Measurements from ENCODE around the gene MX1.

The MX1 gene, protein sequence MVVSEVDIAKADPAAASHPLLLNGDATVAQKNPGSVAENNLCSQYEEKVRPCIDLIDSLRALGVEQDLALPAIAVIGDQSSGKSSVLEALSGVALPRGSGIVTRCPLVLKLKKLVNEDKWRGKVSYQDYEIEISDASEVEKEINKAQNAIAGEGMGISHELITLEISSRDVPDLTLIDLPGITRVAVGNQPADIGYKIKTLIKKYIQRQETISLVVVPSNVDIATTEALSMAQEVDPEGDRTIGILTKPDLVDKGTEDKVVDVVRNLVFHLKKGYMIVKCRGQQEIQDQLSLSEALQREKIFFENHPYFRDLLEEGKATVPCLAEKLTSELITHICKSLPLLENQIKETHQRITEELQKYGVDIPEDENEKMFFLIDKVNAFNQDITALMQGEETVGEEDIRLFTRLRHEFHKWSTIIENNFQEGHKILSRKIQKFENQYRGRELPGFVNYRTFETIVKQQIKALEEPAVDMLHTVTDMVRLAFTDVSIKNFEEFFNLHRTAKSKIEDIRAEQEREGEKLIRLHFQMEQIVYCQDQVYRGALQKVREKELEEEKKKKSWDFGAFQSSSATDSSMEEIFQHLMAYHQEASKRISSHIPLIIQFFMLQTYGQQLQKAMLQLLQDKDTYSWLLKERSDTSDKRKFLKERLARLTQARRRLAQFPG

DNA sequence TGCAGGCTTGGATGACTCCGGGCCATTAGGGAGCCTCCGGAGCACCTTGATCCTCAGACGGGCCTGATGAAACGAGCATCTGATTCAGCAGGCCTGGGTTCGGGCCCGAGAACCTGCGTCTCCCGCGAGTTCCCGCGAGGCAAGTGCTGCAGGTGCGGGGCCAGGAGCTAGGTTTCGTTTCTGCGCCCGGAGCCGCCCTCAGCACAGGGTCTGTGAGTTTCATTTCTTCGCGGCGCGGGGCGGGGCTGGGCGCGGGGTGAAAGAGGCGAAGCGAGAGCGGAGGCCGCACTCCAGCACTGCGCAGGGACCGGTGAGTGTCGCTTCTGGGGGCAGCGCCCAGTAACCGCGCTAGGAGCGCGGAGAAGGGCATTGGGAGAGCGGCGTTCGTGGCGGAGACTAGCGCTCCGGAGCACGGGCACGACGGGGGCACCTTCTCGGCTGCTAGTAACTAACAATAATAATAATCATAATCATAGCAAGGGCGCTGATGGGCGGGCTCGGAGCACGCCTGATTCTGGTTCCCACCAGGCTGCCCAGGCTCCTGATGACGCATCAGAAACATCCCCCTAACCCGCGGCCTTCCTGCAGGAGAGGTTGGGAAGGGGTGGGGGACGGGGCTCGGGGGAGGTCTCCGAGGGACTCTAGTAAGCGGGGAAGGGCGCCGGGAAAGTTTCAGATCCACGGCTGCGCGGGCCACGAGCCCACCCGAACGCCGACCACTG lies at the start of gene MX1:
MX1 (plus strand) TSS at position 286 of the 722 bp plus-strand sequence. CDS start 5,832 bp downstream, outside the sequence.
- no peak for DNase-seq (ENCODE audit: low read depth, low spot score)

DNA sequence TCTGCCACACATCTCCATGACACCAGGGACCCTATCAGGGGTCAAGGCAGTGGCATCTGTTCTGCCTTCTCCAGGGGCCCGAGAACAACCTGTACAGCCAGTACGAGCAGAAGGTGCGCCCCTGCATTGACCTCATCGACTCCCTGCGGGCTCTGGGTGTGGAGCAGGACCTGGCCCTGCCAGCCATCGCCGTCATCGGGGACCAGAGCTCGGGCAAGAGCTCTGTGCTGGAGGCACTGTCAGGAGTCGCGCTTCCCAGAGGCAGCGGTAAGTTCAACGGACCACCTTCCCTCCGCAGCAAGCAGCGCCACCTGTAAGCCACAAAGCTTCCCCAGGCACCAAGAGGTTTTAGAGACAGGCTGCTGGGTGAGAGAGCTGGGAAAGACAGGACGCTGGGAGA lies 48.3 kb upstream of the MX1 start:
- DNase-seq (ENCODE audit: low read depth, low spot score): no peak

DNA sequence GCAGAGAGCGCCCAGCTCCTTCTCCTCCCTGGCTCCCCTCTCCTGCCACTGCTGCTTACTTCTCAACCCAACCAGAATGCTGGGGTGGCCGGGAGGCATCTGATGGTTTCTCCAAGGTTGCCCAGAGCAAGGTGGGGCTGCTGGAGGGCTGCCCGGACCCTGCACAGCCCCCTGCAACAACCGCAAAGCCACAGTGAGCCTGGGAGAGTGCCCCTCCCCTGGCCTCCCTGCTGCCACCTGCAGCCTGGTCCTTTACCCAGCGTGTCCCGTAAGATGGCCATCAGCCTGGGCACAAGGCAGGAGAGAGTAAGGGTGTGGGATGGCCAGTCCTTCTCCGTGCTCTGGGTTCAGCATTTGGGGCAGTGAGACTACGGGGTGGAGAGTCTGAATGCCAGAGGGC lies 47.2 kb upstream of the MX1 start:
- DNase-seq (ENCODE audit: low read depth, low spot score): no peak

DNA sequence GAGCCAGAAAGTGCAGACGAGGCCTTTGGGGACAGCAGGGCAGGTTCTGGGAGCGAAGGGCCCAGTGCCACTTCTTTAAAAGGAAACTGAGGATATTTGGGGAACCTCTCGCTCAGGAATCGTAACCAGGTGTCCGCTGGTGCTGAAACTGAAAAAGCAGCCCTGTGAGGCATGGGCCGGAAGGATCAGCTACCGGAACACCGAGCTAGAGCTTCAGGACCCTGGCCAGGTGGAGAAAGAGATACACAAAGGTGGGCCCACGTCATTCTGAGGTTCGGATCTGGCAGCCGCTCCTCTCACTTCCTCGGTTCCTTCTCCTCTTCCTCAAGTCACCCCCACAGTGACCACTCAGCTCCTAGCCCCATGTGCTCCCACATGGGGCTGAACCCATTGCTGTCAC lies 46.1 kb upstream of the MX1 start:
- DNase-seq (ENCODE audit: low read depth, low spot score): no peak

DNA sequence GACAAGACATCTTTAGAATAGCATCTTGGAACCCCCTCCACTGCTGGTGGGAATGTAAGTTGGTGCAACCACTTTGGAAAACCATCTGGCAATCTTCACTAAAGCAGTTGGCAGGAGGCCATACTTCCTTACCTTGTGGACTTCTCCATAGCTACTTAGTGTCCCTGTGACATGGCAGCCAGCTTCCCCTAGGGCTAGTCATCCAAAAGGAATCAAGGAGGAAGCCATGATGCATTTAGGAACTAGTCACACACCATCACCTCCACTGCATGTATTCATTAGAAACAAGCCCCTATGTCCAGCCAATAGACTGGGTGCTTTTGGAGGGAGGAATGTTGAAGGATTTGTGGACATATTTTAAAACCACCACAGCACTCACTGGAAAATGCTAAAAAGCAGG lies 44.3 kb upstream of the MX1 start:
- DNase-seq (ENCODE audit: low read depth, low spot score): no peak

DNA sequence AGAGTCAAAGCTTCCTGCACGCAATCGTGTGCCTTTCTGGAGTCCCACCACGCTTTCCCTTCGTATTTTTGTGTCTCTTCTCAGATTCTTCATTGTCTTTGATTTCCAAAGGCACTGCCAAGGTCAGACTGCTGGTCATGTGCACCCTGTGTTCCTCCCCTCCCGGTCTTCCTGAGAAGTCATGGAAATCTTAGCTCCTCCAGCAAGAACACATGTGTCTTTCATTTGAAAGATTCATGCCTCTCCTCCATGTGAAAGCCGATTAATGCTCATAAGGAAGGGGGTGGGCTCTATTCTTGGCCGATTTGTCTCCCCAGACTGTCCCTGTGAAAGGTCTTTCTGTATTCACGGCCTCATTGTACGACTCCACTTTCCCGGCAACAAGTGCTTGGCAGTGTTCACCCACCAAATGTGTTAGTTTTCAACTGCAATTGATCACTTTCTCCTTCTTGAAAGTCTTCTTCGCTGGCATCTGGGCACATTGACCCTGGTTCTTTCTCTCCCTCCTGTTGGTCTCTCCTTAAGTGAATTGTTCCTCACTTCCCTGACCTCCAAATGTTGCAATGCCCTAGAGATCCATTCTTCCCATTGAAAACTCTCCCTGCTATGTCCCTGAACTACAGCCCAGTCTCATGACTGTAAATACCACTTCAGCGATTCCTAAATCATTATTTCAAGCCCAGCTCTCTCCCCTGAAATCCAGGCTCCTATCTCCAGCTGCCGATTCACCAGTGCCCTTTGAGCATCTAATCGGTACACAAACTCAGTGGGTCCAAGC lies 38.8 kb upstream of the MX1 start:
- DNase-seq (ENCODE audit: low read depth, low spot score): no peak

DNA sequence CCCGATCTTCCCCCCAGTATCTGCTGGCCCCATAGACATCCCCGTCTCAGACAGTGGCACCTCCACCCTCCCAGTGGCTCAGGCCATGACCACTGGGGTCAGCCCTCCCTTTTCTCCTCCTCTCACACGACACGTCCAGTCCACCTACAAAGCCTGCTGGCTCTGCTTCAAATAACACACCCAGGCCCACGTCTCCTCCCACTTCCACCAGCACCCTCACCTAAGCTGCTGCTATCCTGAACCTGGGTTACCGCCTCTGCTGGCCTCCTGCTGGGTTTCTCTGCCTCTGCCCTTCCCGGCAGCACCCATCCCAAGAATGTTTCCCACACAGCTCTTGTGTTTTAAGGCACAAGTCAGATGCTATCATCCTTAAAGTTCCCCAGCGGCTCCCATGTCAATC lies 38.2 kb upstream of the MX1 start:
- DNase-seq (ENCODE audit: low read depth, low spot score): no peak

DNA sequence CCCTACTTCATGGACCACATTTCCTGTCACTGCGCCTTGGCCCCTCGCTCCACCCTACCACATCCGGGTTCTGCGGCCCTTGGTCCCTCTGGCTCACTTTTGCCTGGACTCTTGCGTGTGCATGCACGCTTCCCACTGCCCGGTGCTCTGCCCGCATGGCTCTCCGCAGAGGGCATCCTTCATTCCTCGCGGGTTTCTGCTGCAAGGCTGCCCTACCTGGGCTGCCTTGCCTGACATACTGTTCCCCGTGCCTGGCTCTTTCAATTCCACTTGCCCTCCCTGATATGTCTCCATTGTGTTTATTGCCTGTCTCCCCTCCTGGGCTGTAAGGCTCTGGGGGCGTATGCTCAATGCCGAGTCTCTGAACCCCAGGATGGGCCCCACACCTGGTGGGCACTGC lies 37.8 kb upstream of the MX1 start:
- DNase-seq (ENCODE audit: low read depth, low spot score): no peak

DNA sequence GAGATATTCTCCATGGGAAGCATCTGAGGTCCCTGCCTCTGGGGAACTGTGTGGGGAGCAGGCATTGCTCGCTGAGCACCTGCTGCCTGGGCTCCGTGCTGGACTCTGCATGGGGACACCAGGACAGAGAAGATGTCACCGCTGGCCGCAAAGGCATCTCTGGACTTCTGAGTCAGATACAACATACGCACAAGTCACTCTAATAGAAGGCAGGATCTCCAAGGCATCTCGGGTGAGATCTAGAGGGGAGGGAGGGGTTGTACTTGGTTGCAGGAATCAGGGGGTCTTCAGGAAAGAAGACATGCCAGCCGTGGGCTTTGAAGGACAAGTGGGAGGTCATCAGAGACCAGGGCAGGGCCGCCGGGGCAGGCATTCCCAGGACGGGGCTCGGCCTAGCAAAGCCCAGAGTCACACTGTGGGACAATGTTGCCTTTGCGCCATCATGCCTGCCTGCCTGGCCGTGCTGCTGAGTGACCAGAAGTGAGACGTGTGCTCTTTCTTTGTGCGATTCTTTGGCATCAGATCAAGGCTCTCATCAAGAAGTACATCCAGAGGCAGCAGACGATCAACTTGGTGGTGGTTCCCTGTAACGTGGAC lies 35.9 kb upstream of the MX1 start:
- DNase-seq (ENCODE audit: low read depth, low spot score): no peak

DNA sequence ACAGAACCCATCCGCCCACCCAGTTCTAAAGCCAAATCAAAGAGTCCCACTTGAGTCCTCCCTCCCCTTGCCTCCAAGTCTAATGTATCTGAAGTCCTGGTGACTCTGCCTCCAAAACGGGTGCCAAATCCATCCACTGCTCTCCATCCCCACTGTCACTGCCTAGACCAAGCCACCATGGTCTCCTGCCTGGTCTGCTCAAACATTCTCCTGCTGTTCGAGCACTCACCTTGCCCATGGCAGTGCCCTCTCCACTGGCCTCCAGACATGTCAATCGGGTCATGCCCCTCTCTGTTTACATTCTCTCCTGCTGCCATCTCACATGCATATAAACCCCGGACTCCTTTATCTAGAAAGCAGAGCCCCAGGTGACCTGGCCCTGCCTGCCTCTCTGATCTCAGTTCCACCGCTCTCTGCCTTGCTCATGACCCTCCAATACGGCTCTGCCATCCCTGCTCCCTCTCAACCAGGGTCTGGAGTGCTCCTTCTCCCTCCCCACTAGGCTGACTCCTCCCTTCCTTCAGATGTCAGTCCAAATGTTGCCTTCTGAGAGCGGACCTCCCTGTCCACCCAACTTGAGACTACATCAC lies 32.1 kb upstream of the MX1 start:
- no peak for DNase-seq (ENCODE audit: low read depth, low spot score)

DNA sequence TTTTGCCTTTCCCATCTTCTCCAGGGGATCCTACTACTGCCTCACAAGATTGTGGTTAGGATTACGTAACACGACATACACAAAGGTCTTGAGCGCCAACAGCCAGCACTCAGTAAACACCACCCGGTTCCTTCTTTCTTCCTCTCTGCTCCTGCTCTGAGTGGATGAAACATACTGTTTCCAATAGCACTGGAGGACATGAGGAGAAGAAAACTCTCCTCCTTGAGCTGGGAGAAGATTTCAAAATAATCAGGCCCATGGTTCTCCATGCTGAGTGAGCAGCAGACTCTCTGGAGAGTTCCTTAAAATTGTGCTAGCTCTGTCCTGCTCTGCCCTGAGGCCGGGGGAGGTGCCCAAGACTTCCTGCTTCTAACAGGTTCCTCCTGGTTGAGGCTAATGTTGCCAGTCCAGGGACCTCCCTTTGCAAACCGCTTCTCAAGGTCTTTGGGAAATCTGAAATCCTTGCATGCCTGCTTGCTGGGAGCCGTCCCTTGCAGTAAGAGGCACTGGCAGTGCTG lies 29.4 kb upstream of the MX1 start:
- no peak for DNase-seq (ENCODE audit: low read depth, low spot score)

DNA sequence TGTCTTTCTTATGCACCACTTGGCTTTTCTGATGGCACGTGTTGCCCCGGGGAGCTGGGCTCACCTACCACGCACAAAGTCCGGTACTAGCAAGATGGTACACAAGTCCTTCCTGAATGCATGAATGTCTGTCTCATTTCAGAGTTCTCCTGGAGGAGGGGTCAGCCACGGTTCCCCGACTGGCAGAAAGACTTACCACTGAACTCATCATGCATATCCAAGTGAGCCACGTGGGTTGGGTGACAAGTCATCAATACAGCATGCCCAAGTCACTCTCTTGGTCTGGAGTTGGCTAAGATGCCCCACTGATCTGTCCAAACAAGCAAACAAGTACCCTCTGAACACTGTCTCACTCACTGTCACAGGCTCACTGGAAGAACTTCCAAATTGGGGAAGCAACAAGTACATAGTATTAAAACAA lies 28.6 kb upstream of the MX1 start:
- no peak for DNase-seq (ENCODE audit: low read depth, low spot score)

DNA sequence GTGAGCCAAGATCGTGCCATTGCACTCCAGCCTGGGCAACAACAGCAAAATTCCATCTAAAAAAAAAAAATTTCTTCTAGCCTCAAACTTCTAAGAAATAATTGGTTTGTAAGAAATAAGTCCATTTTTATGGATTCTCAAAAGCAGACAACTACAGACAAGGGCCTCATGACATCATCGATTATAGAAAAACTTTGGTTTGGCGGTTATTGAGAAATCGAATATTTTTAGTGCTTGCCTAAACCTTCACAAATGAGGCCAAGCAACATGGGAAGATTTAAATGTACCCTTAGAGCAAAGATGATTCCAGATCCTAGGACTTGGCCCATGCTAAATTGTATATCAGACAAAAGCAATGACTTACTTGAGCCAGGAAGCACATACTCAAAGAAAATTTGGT lies 27.8 kb upstream of the MX1 start:
- no peak for DNase-seq (ENCODE audit: low read depth, low spot score)

DNA sequence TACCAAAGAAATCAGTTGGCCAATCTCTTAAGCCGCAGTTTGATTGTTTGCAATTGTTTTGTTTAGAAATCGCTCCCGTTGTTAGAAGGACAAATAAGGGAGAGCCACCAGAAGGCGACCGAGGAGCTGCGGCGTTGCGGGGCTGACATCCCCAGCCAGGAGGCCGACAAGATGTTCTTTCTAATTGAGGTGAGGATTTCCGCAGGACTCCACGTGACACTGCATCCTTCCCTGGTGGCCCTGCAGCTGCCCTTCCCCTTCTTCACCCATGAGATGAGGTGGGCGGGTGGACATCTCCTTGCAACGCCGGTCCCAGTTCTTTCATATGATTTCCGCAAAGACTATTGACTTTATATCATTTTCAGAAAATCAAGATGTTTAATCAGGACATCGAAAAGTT lies 27.2 kb upstream of the MX1 start:
- no peak for DNase-seq (ENCODE audit: low read depth, low spot score)

DNA sequence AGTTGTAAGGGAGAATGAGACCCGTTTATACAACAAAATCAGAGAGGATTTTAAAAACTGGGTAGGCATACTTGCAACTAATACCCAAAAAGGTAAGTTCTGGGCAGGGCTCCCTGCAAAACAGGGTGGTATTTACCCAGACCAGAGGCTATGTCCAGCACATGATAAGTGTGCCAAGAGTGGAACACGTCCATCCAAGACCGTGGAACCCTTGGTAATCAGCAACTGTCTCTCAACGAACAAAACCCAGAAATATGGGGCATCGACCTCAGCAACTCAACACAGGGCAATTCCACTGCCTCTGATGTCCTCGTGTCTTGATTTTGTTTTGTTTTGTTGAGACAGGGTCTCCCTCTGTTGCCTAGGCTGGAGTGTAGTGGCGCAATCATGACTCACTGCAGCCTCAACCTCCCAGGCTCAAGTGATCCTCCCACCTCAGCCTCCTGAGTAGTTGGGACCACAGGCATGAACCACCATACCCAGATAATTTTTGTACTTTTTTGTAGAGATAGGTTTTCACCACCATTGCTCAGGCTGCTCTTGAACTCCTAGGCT lies 26.7 kb upstream of the MX1 start:
- DNase-seq (ENCODE audit: low read depth, low spot score): no peak

DNA sequence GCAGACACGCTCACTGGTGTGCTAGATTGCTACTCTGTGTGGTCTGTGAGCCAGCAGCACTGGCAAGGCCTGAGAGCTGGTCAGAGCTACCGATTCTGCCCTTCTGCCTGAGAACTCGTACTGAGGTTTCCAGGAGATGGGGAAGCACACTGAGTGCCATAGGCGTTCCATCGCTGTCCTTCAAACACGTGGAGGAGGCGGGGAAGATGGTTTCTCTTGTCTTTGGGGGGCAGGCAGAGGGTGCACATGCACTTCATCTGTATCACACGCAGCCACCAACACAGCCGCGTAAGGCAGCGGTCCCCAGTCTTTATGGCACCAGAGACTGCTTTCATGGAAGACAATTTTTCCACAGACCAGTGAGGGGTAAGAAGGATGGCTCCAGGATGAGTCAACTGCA lies 23.8 kb upstream of the MX1 start:
- no peak for DNase-seq (ENCODE audit: low read depth, low spot score)

DNA sequence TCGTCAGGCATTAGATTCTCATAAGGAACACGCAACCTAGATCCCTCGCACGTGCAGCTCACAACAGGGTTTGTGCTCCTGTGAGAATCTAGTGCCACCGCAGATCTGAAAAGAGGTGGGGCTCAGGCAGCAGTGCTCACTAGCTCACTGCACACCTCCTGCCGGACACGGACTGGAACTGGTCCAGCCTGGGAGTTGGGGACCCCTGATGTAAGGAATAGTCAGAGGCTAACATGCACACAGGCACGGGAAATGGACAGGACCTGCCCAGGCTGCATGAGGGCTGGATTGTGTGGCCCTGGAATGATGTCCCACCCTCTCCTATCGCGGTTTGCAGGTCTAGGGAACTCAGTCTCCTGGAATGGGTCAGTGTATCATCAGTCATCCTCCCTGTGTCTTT lies 23.2 kb upstream of the MX1 start:
- DNase-seq (ENCODE audit: low read depth, low spot score): no peak

DNA sequence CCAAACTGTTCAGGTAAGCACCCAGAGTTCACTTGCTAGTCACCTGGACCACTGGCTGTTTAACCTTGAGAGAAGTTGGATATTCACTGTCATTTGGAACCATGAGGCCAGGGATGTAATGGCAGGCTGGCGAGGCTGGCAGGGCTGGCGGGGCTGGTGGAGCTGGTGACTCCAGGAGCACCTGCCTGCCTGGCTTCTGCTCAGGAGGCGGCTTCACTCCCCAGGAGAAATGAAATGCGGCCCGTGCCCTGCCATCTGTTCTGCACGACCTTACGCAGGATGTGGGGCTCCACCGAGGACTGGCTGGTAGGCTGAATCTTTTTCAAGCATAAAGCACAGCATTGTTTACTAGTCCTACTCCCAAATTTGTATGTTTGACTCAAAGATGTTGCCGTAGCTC lies 22.7 kb upstream of the MX1 start:
- no peak for DNase-seq (ENCODE audit: low read depth, low spot score)

DNA sequence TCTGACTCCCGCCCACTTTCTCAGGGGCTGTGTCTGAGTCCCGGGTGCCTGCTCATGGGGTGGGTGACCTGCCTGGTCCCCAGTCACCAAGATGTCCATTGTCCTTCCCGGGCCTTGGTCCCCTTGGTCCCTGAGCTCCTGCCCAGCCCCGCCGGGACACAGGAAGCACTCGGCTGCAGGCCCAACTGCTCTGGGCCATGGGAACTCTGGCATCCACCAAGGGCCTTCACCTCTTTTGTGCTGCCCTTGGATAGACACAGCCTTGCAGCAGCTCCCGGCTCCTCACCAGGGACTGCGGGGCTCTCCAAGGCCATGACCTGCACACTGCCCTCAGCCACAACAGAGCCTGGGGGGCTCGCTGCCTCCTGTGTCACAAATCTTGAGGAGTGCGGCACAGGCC lies 22.1 kb upstream of the MX1 start:
- DNase-seq (ENCODE audit: low read depth, low spot score): no peak

DNA sequence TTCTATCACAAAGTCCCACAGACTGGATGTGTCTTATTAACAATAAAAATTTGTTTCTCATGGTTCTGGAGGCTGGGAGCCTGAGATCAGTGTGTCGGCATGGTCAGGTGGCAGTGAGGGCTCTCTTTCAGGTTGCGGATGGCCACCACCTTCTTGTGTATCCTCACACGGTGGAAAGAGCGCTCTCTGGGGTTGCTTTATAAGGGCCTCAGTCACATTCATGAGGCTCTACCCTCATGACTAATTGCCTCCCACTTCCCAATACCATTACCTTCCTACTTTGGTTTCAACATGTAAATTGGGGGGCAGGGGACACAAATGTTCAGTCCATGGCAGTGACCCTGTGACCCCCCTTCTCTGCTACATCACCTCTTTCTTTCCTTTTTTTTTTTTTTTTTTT lies 20.7 kb upstream of the MX1 start:
- no peak for DNase-seq (ENCODE audit: low read depth, low spot score)

DNA sequence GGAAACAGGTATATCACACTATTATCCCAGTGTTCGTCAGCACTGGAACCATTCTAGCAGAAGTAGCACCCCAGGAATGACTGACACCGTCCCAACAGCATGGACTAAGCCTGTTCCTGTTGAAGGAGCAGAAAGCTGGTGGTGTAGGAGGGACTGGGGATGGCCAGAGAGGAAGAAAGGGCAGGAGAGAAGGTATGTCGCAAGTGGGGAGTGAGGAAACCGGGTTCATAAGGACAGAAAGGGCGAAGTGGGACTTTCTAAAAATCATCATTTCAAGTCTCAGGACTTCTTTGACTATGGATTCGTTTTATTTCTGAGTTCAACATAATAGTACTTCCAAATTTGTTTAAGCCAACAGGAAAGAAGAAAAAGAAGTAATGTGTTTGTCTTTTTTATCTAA lies 19.7 kb upstream of the MX1 start:
- DNase-seq (ENCODE audit: low read depth, low spot score): no peak
